Fibroblast of mammary gland (primary cell): ENCODE measurements around the gene KIF20A.

Source experiments
- DNase-seq: peaks from one replicate; pipeline ENCODE4 v3.0.0-alpha.2; 2010; ENCODE audit warnings: low read depth
- H3K4me3 ChIP-seq: 2 replicates; pipeline ENCODE4 v1.5.1; 2011; ENCODE audit warnings: low read depth, mild to moderate bottlenecking, low read length, moderate library complexity; ENCODE audit not compliant: control insufficient read depth
- CTCF ChIP-seq: conservative IDR thresholded peaks from 2 replicates; pipeline ENCODE4 v1.5.1; 2011; ENCODE audit warnings: low read depth, low read length, inconsistent platforms; ENCODE audit not compliant: control insufficient read depth, insufficient read depth

The KIF20A gene

GRCh38 chr5:138212828-138213160 is 33.9 kb downstream of the KIF20A start:
- TF ChIP-seq CTCF: no peak
- H3K4me3 ChIP-seq: peak overlapping the region; percentile 100
- peak; percentile 17 for DNase-seq

GRCh38 chr5:138213161-138214029 is 34.5 kb downstream of the KIF20A start, which contains the start of gene CDC23:
TSS of gene CDC23 (minus strand) at chr5:138213323. CDS start at chr5:138213312, 11 bp downstream.
- TF ChIP-seq CTCF: no peak
- peak within 1 kb of the TSS; percentile 100 for H3K4me3 ChIP-seq
- peak; percentile 98 for DNase-seq

GRCh38 chr5:138216799-138217198 is 37.9 kb downstream of the KIF20A start:
- H3K4me3 ChIP-seq: no peak overlapping the region
- TF ChIP-seq CTCF: no peak
- no peak for DNase-seq

- DNase-seq: no peak
- H3K4me3 ChIP-seq: no peak overlapping the region
- no peak for TF ChIP-seq CTCF
Measured at GRCh38 chr5:138223532-138223931, 44.6 kb downstream of the KIF20A start.

GRCh38 chr5:138224712-138225111 is 45.8 kb downstream of the KIF20A start:
- H3K4me3 ChIP-seq: no peak overlapping the region
- DNase-seq: no peak
- no peak for TF ChIP-seq CTCF

GRCh38 chr5:138226910-138227309 is 48.0 kb downstream of the KIF20A start:
- H3K4me3 ChIP-seq: no peak overlapping the region
- TF ChIP-seq CTCF: no peak
- no peak for DNase-seq
